Endometrium (tissue), 2 donors: Measurements from ENCODE around the gene SH3BGRL2.

Source experiments
- FAIRE-seq: peaks from 2 replicates; lab custom pipeline; 2012; peaks lifted over from hg19 to GRCh38; lab: Jason Lieb, UNC
- donor health status: control.
- donor health status: control.

The SH3BGRL2 gene

GRCh38 chr6:79630883-79631692 is at the start of gene SH3BGRL2:
Gene SH3BGRL2, plus strand, starts transcription at chr6:79631329. Its CDS starts 133 bp downstream, at chr6:79631462.
- FAIRE-seq: no peak

- FAIRE-seq: no peak
These were observed 46.8 kb upstream of the SH3BGRL2 start for GRCh38 chr6:79584332-79584731.

GRCh38 chr6:79586548-79586947 is 44.6 kb upstream of the SH3BGRL2 start:
- FAIRE-seq: no peak

GRCh38 chr6:79589701-79590100 is 41.4 kb upstream of the SH3BGRL2 start:
- no peak for FAIRE-seq

- no peak for FAIRE-seq
These were observed 34.0 kb upstream of the SH3BGRL2 start for GRCh38 chr6:79597155-79597554.

- FAIRE-seq: no peak
These were observed 33.1 kb upstream of the SH3BGRL2 start for GRCh38 chr6:79598012-79598411.

GRCh38 chr6:79599725-79600259 is 31.3 kb upstream of the SH3BGRL2 start:
- FAIRE-seq: no peak

GRCh38 chr6:79600313-79600712 is 30.8 kb upstream of the SH3BGRL2 start:
- FAIRE-seq: no peak

- FAIRE-seq: no peak
These were observed 30.1 kb upstream of the SH3BGRL2 start for GRCh38 chr6:79600812-79601609.

GRCh38 chr6:79602859-79603258 is 28.3 kb upstream of the SH3BGRL2 start:
- FAIRE-seq: no peak

- FAIRE-seq: no peak
These were observed 26.5 kb upstream of the SH3BGRL2 start for GRCh38 chr6:79604583-79605037.

- FAIRE-seq: no peak
These were observed 26.1 kb upstream of the SH3BGRL2 start for GRCh38 chr6:79605061-79605460.

- no peak for FAIRE-seq
These were observed 25.0 kb upstream of the SH3BGRL2 start for GRCh38 chr6:79605968-79606764.

- FAIRE-seq: peak; percentile 80
These were observed 24.1 kb upstream of the SH3BGRL2 start for GRCh38 chr6:79607000-79607399.

GRCh38 chr6:79608334-79609224 is 22.6 kb upstream of the SH3BGRL2 start:
- FAIRE-seq: no peak

- no peak for FAIRE-seq
These were observed 21.9 kb upstream of the SH3BGRL2 start for GRCh38 chr6:79609225-79609595.

- FAIRE-seq: no peak
These were observed 20.7 kb upstream of the SH3BGRL2 start for GRCh38 chr6:79610306-79611009.

- FAIRE-seq: no peak
These were observed 18.7 kb upstream of the SH3BGRL2 start for GRCh38 chr6:79612457-79612856.

- FAIRE-seq: no peak
These were observed 18.2 kb upstream of the SH3BGRL2 start for GRCh38 chr6:79612918-79613317.

- FAIRE-seq: no peak
These were observed 17.2 kb upstream of the SH3BGRL2 start for GRCh38 chr6:79613912-79614311.
